Central memory CD8-positive, alpha-beta T cell (primary cell): Measurements from ENCODE around the gene PPP6R3.
A peak's percentile ranks its signal among the peaks of the same experiment; 100 is the strongest.
"Not testable (repeated sequence)": the region's sequence is repeated elsewhere in the genome, so short reads cannot be mapped to it uniquely, and the experiment has no call there.

Source experiments
- ATAC-seq: fragments of 150-1000 bp; cut with Tn5 transposase; replicated peaks from 2 replicates; pipeline ENCODE4 v1.10.0; 2022; ENCODE audit warnings: mild to moderate bottlenecking, moderate FRiP score, moderate number of reproducible peaks; ENCODE audit not compliant: poor library complexity, severe bottlenecking; ENCODE audit errors: extremely low read depth
- DNase-seq, 2 donors: peaks; one replicate each; pipeline ENCODE4 v3.0.0; 2021; ENCODE audit warnings: low spot score in 2 of 2
- H3K27ac Mint-ChIP-seq: one replicate; pipeline ENCODE4 v1.8.0; 2022; ENCODE audit warnings: low read depth, mild to moderate bottlenecking, moderate library complexity, mixed read lengths
- H3K27me3 Mint-ChIP-seq: one replicate; pipeline ENCODE4 v1.8.0; 2022; ENCODE audit warnings: mixed read lengths
- H3K36me3 Mint-ChIP-seq: one replicate; pipeline ENCODE4 v1.8.0; 2022; ENCODE audit warnings: mild to moderate bottlenecking, moderate library complexity, mixed read lengths; ENCODE audit not compliant: insufficient read depth
- H3K4me1 Mint-ChIP-seq: one replicate; pipeline ENCODE4 v1.8.0; 2022; ENCODE audit warnings: mixed read lengths
- H3K4me3 Mint-ChIP-seq: one replicate; pipeline ENCODE4 v1.8.0; 2022; ENCODE audit warnings: mild to moderate bottlenecking, moderate library complexity, mixed read lengths
- H3K9me3 Mint-ChIP-seq: one replicate; pipeline ENCODE4 v1.8.0; 2022; ENCODE audit warnings: mixed read lengths

PPP6R3 gene

GRCh38 chr11:68437927-68438657 is 22.5 kb upstream of the PPP6R3 start:
- Mint-ChIP-seq H3K27me3 (no peaks in the 10 kb centered on the region), H3K27ac (no peak overlapping the region), H3K9me3 (no peaks in the 10 kb centered on the region), H3K36me3 (peaks cover 2% of the 10 kb centered on the region), H3K4me3 (no peak overlapping the region), H3K4me1 (no peaks in the 10 kb centered on the region)
- no peak for DNase-seq
- ATAC-seq, result no peak

GRCh38 chr11:68438658-68439259 is 21.8 kb upstream of the PPP6R3 start:
- DNase-seq (no peak), ATAC-seq (no peak)
- H3K4me1 Mint-ChIP-seq, result no peaks in the 10 kb centered on the region
- no peaks in the 10 kb centered on the region for H3K9me3 Mint-ChIP-seq
- H3K27ac Mint-ChIP-seq, result no peak overlapping the region
- no peaks in the 10 kb centered on the region for H3K27me3 Mint-ChIP-seq
- peaks cover 2% of the 10 kb centered on the region for H3K36me3 Mint-ChIP-seq
- no peak overlapping the region for H3K4me3 Mint-ChIP-seq

GRCh38 chr11:68439355-68440065 is 21.0 kb upstream of the PPP6R3 start:
- no peaks in the 10 kb centered on the region for H3K27me3 Mint-ChIP-seq
- H3K36me3 Mint-ChIP-seq, result peaks cover 2% of the 10 kb centered on the region
- no peak overlapping the region for H3K27ac Mint-ChIP-seq
- H3K9me3 Mint-ChIP-seq, result no peaks in the 10 kb centered on the region
- DNase-seq (no peak), ATAC-seq (no peak)
- no peaks in the 10 kb centered on the region for H3K4me1 Mint-ChIP-seq
- no peak overlapping the region for H3K4me3 Mint-ChIP-seq

- H3K4me1 Mint-ChIP-seq, result no peaks in the 10 kb centered on the region
- DNase-seq (no peak), ATAC-seq (no peak)
- no peak overlapping the region for H3K4me3 Mint-ChIP-seq
- H3K27me3 Mint-ChIP-seq, result no peaks in the 10 kb centered on the region
- peak overlapping the region; percentile 68 for H3K27ac Mint-ChIP-seq
- H3K9me3 Mint-ChIP-seq, result no peaks in the 10 kb centered on the region
- peaks cover 2% of the 10 kb centered on the region for H3K36me3 Mint-ChIP-seq
Observed at GRCh38 chr11:68440224-68440623, 20.3 kb upstream of the PPP6R3 start.

- no peaks in the 10 kb centered on the region for H3K36me3 Mint-ChIP-seq
Observed at GRCh38 chr11:68441466-68442230, 18.9 kb upstream of the PPP6R3 start.

GRCh38 chr11:68442433-68442832 is 18.1 kb upstream of the PPP6R3 start:
- Mint-ChIP-seq H3K36me3 (no peaks in the 10 kb centered on the region), H3K27me3 (no peaks in the 10 kb centered on the region), H3K27ac (peak overlapping the region; percentile 69), H3K9me3 (no peaks in the 10 kb centered on the region), H3K4me1 (peaks cover 4% of the 10 kb centered on the region), H3K4me3 (no peak overlapping the region)
- no peak for DNase-seq
- ATAC-seq, result no peak

More at GRCh38 chr11:68441466-68442230, 18.9 kb upstream of the PPP6R3 start:
- ATAC-seq (no peak), DNase-seq (no peak)
- H3K4me3 Mint-ChIP-seq, result no peak overlapping the region
- no peaks in the 10 kb centered on the region for H3K4me1 Mint-ChIP-seq
- no peaks in the 10 kb centered on the region for H3K27me3 Mint-ChIP-seq
- no peaks in the 10 kb centered on the region for H3K9me3 Mint-ChIP-seq
- no peak overlapping the region for H3K27ac Mint-ChIP-seq

GRCh38 chr11:68444566-68444965 is 16.0 kb upstream of the PPP6R3 start:
- ATAC-seq, result no peak
- DNase-seq, result no peak
- Mint-ChIP-seq H3K9me3 (no peaks in the 10 kb centered on the region), H3K36me3 (no peaks in the 10 kb centered on the region), H3K4me3 (no peak overlapping the region), H3K27ac (no peak overlapping the region), H3K4me1 (peaks cover 7% of the 10 kb centered on the region), H3K27me3 (no peaks in the 10 kb centered on the region)

- H3K36me3 Mint-ChIP-seq, result no peaks in the 10 kb centered on the region
- H3K4me3 Mint-ChIP-seq, result no peak overlapping the region
- H3K9me3 Mint-ChIP-seq, result no peaks in the 10 kb centered on the region
- no peak overlapping the region for H3K27ac Mint-ChIP-seq
- peaks cover 7% of the 10 kb centered on the region for H3K4me1 Mint-ChIP-seq
- DNase-seq (no peak), ATAC-seq (no peak)
- no peaks in the 10 kb centered on the region for H3K27me3 Mint-ChIP-seq
Observed at GRCh38 chr11:68445531-68446035, 15.0 kb upstream of the PPP6R3 start.

GRCh38 chr11:68446046-68446725 is 14.4 kb upstream of the PPP6R3 start:
- no peaks in the 10 kb centered on the region for H3K9me3 Mint-ChIP-seq
- H3K4me3 Mint-ChIP-seq, result no peak overlapping the region
- peaks cover 7% of the 10 kb centered on the region for H3K4me1 Mint-ChIP-seq
- no peaks in the 10 kb centered on the region for H3K36me3 Mint-ChIP-seq
- DNase-seq (no peak), ATAC-seq (no peak)
- no peak overlapping the region for H3K27ac Mint-ChIP-seq
- H3K27me3 Mint-ChIP-seq, result no peaks in the 10 kb centered on the region

GRCh38 chr11:68447015-68447801 is 13.3 kb upstream of the PPP6R3 start:
- H3K27ac Mint-ChIP-seq, result peak overlapping the region; percentile 67
- H3K36me3 Mint-ChIP-seq, result peaks cover 2% of the 10 kb centered on the region
- H3K4me1 Mint-ChIP-seq, result peaks cover 7% of the 10 kb centered on the region
- ATAC-seq (peak; percentile 93), DNase-seq (peak; percentile 66 to 68)
- H3K9me3 Mint-ChIP-seq, result no peaks in the 10 kb centered on the region
- no peak overlapping the region for H3K4me3 Mint-ChIP-seq
- H3K27me3 Mint-ChIP-seq, result no peaks in the 10 kb centered on the region

GRCh38 chr11:68447914-68448313 is 12.6 kb upstream of the PPP6R3 start:
- not testable (repeated sequence) for H3K27me3 Mint-ChIP-seq, ATAC-seq, H3K36me3 Mint-ChIP-seq, H3K9me3 Mint-ChIP-seq, H3K4me3 Mint-ChIP-seq, H3K4me1 Mint-ChIP-seq, DNase-seq
- peak overlapping the region; percentile 67 for H3K27ac Mint-ChIP-seq
